H1 (cell line): ENCODE measurements around the gene CDKL5. TPM values are rescaled to one million over a fixed set of nuclear protein-coding genes. Genes with fewer than 3 reads are reported as not detected.

Experiments
- CTCF ChIA-PET: fragments of 300-600 bp; sonication (Branson Sonifier 250); formaldehyde crosslinking; loops from one replicate; lab custom pipeline; 2021; ENCODE audit not compliant: partially characterized antibody; lab: Charles Lee
- POLR2A ChIA-PET: fragments of 300-600 bp; sonication (Branson Sonifier 250); formaldehyde crosslinking; loops from one replicate; lab custom pipeline; 2021; ENCODE audit warnings: inconsistent platforms; ENCODE audit not compliant: partially characterized antibody; lab: Charles Lee
- DNase-seq, 2 experiments: peaks; one replicate each; pipeline versions ENCODE4 v3.0.0 to v3.0.0-alpha.2; 2010 to 2022; ENCODE audit warnings: low spot score in 2 of 2, low read depth in 1 of 2, mixed read lengths in 1 of 2
- FAIRE-seq: peaks from 2 replicates; lab custom pipeline; 2011; peaks lifted over from hg19 to GRCh38; lab: Jason Lieb, UNC
- H2AFZ ChIP-seq: 2 replicates; pipeline ENCODE4 v1.8.1; 2012; ENCODE audit warnings: low read length, inconsistent platforms
- H2AK5ac ChIP-seq: 2 replicates; pipeline ENCODE4 v1.6.1; 2013; ENCODE audit warnings: low read depth, low read length
- H2BK120ac ChIP-seq: replicated peaks from 2 replicates; pipeline ENCODE3; 2013; ENCODE audit warnings: low read depth, low read length, inconsistent platforms
- H2BK12ac ChIP-seq: 2 replicates; pipeline ENCODE4 v1.6.1; 2013; ENCODE audit warnings: low read depth, low read length
- H2BK15ac ChIP-seq: 2 replicates; pipeline ENCODE4 v1.6.1; 2013; ENCODE audit warnings: low read length
- H2BK20ac ChIP-seq: 2 replicates; pipeline ENCODE4 v1.6.1; 2013; ENCODE audit warnings: low read length
- H2BK5ac ChIP-seq: 2 replicates; pipeline ENCODE4 v1.6.1; 2013; ENCODE audit warnings: low read depth, low read length
- H3K14ac ChIP-seq: 2 replicates; pipeline ENCODE4 v1.6.1; 2013; ENCODE audit warnings: inconsistent platforms; ENCODE audit not compliant: insufficient read length
- H3K18ac ChIP-seq: 2 replicates; pipeline ENCODE4 v1.6.1; 2013; ENCODE audit warnings: low read length; ENCODE audit errors: extremely low read depth
- H3K23ac ChIP-seq: 2 replicates; pipeline ENCODE4 v1.6.1; 2013; ENCODE audit warnings: inconsistent platforms; ENCODE audit not compliant: insufficient read length
- H3K23me2 ChIP-seq: 2 replicates; pipeline ENCODE4 v1.6.1; 2013; ENCODE audit warnings: low read depth, low read length
- H3K27ac ChIP-seq: 2 replicates; pipeline ENCODE4 v1.6.1; 2011; ENCODE audit warnings: low read depth, low read length, inconsistent platforms
- H3K27me3 ChIP-seq, 4 experiments: replicated peaks in 1 of 4; 1 replicate in 1 of 4; 2 replicates in 3 of 4; pipeline versions ENCODE4 v1.6.1 to v1.8.1; 2011 to 2013; ENCODE audit warnings: low read length in 3 of 4, mild to moderate bottlenecking in 3 of 4, inconsistent platforms in 2 of 4, mixed read lengths in 2 of 4, moderate library complexity in 1 of 4; ENCODE audit not compliant: control insufficient read depth in 3 of 4, insufficient read depth in 3 of 4; ENCODE audit errors: extremely low read depth in 1 of 4
- H3K36me3 ChIP-seq, 4 experiments: 2 replicates each; pipeline versions ENCODE4 v1.6.1 to v1.8.1; 2011 to 2013; ENCODE audit warnings: mild to moderate bottlenecking in 4 of 4, low read length in 3 of 4, moderate library complexity in 2 of 4, control low read depth in 1 of 4, inconsistent platforms in 1 of 4; ENCODE audit not compliant: insufficient read depth in 4 of 4, control insufficient read depth in 2 of 4
- H3K4ac ChIP-seq: replicated peaks from 2 replicates; pipeline ENCODE3; 2013; ENCODE audit warnings: low read length, low read depth, mixed read lengths, inconsistent platforms; ENCODE audit not compliant: insufficient read length
- H3K4me1 ChIP-seq, 4 experiments: replicated peaks in 1 of 4; 1 replicate in 1 of 4; 2 replicates in 3 of 4; pipeline versions ENCODE4 v1.6.1 to v1.8.1; 2011 to 2013; ENCODE audit warnings: low read length in 3 of 4, inconsistent platforms in 2 of 4, mixed read lengths in 1 of 4; ENCODE audit not compliant: insufficient read depth in 4 of 4, control insufficient read depth in 3 of 4
- H3K4me2 ChIP-seq, 2 experiments: 2 replicates each; pipeline versions ENCODE4 v1.6.1 to v1.8.1; 2011 to 2013; ENCODE audit warnings: low read depth in 2 of 2, low read length in 2 of 2, control low read depth in 1 of 2, inconsistent platforms in 1 of 2, mild to moderate bottlenecking in 1 of 2; ENCODE audit not compliant: insufficient read depth in 1 of 2
- H3K4me3 ChIP-seq, 4 experiments: fragments of 200-600, 300-600 bp in 1 of 4; sonication (generic), shearing (Covaris generic), sonication (Bioruptor Twin) in 1 of 4; 2 replicates each; pipeline versions ENCODE4 v1.5.1 to v1.8.1; 2011 to 2016; ENCODE audit warnings: low read length in 4 of 4, low read depth in 3 of 4, control low read depth in 2 of 4, inconsistent platforms in 2 of 4, mild to moderate bottlenecking in 2 of 4, mixed read lengths in 1 of 4, moderate library complexity in 1 of 4; ENCODE audit not compliant: insufficient read depth in 2 of 4; ENCODE audit errors: extremely low read depth in 1 of 4
- H3K56ac ChIP-seq: replicated peaks from 2 replicates; pipeline ENCODE3; 2013; ENCODE audit warnings: low read depth, mild to moderate bottlenecking, mixed read lengths, low read length, inconsistent platforms; ENCODE audit not compliant: insufficient read length
- H3K79me1 ChIP-seq: 2 replicates; pipeline ENCODE4 v1.6.1; 2013; ENCODE audit warnings: low read depth, low read length, control low read depth
- H3K79me2 ChIP-seq, 2 experiments: 2 replicates each; pipeline versions ENCODE4 v1.6.1 to v1.8.1; 2012 to 2013; ENCODE audit warnings: low read length in 2 of 2, mild to moderate bottlenecking in 2 of 2, inconsistent platforms in 1 of 2; ENCODE audit not compliant: insufficient read depth in 2 of 2, control insufficient read depth in 1 of 2
- H3K9ac ChIP-seq, 4 experiments: replicated peaks in 1 of 4; 1 replicate in 1 of 4; 2 replicates in 3 of 4; pipeline versions ENCODE4 v1.6.1 to v1.8.1; 2011 to 2013; ENCODE audit warnings: low read depth in 3 of 4, low read length in 3 of 4, control low read depth in 2 of 4, mild to moderate bottlenecking in 2 of 4, moderate library complexity in 2 of 4, inconsistent platforms in 1 of 4; ENCODE audit errors: extremely low read depth in 1 of 4
- H3K9me3 ChIP-seq, 2 experiments: 2 replicates each; pipeline versions ENCODE4 v1.6.1 to v1.8.1; 2012 to 2013; ENCODE audit warnings: mild to moderate bottlenecking in 2 of 2, moderate library complexity in 2 of 2, control low read depth in 1 of 2, inconsistent platforms in 1 of 2, low read depth in 1 of 2, low read length in 1 of 2, mixed read lengths in 1 of 2; ENCODE audit not compliant: insufficient read depth in 2 of 2
- H4K20me1 ChIP-seq, 2 experiments: replicated peaks in 1 of 2; 2 replicates each; pipeline versions ENCODE3 to v1.8.1; 2011 to 2013; ENCODE audit warnings: inconsistent platforms in 2 of 2, low read length in 2 of 2, mild to moderate bottlenecking in 1 of 2; ENCODE audit not compliant: insufficient read depth in 2 of 2, control insufficient read depth in 1 of 2
- H4K5ac ChIP-seq: 2 replicates; pipeline ENCODE4 v1.6.1; 2013; ENCODE audit warnings: low read length, low read depth, mixed read lengths, inconsistent platforms; ENCODE audit not compliant: insufficient read length
- H4K8ac ChIP-seq: 2 replicates; pipeline ENCODE4 v1.8.0; 2013; ENCODE audit warnings: mild to moderate bottlenecking, moderate library complexity, low read length, inconsistent platforms; ENCODE audit not compliant: insufficient read depth; ENCODE audit errors: extremely low read depth
- H4K91ac ChIP-seq: replicated peaks from 2 replicates; pipeline ENCODE3; 2013; ENCODE audit warnings: low read length, mixed read lengths, inconsistent platforms; ENCODE audit not compliant: insufficient read length
- ATF3 ChIP-seq: IDR thresholded peaks from 2 replicates; pipeline ENCODE4 v1.6.1; 2011; ENCODE audit warnings: low read depth, mild to moderate bottlenecking, low read length; ENCODE audit not compliant: insufficient read depth
- BCL11A ChIP-seq, 2 experiments: IDR thresholded peaks; one replicate each; pipeline ENCODE4 v1.6.1; 2011; ENCODE audit warnings: low read depth in 2 of 2, low read length in 2 of 2, mild to moderate bottlenecking in 2 of 2
- BRCA1 ChIP-seq: IDR thresholded peaks from 2 replicates; pipeline ENCODE4 v1.6.1; 2012; ENCODE audit warnings: low read depth, low read length, improper control_type of control experiment
- CTBP2 ChIP-seq: IDR thresholded peaks from 2 replicates; pipeline ENCODE4 v1.7.0; 2011; ENCODE audit warnings: borderline replicate concordance, mild to moderate bottlenecking, moderate library complexity, mixed read lengths, low read length; ENCODE audit not compliant: insufficient read depth, insufficient read length
- FOSL1 ChIP-seq: IDR thresholded peaks from 2 replicates; pipeline ENCODE4 v1.6.1; 2011; ENCODE audit warnings: mild to moderate bottlenecking, low read depth, low read length, moderate library complexity; ENCODE audit not compliant: insufficient read depth
- RAD21 ChIP-seq, 2 experiments: IDR thresholded peaks in 1 of 2; conservative IDR thresholded peaks in 1 of 2; 2 replicates each; pipeline ENCODE4 v1.6.1; 2011; ENCODE audit warnings: low read depth in 2 of 2, low read length in 2 of 2, improper control_type of control experiment in 1 of 2, inconsistent platforms in 1 of 2, mild to moderate bottlenecking in 1 of 2, moderate library complexity in 1 of 2
- RNF2 ChIP-seq: fragments of 200-900, 300-1000 bp; sonication (generic); IDR thresholded peaks from 2 replicates; pipeline ENCODE4 v1.7.1; 2016; ENCODE audit warnings: borderline replicate concordance, low read depth, mild to moderate bottlenecking, antibody characterized with exemption, low read length; ENCODE audit not compliant: poor library complexity, severe bottlenecking; ENCODE audit errors: missing control alignments
- WGBS, 2 experiments: shearing (Covaris generic) in 1 of 2; methylation state at CpG; one replicate each; pipeline versions ENCODE4 v1.1.6 to v1.1.7; 2013 to 2015; ENCODE audit warnings: low lambda C conversion rate in 2 of 2, mixed read lengths in 2 of 2, inconsistent platforms in 1 of 2, low coverage in 1 of 2, missing lambda C conversion rate in 1 of 2; ENCODE audit not compliant: insufficient replicate concordance in 2 of 2, insufficient coverage in 1 of 2, insufficient read length in 1 of 2; ENCODE audit errors: extremely low coverage in 1 of 2, missing lambda C conversion rate in 1 of 2; 5-methylcytosine and 5-hydroxymethylcytosine counted together
- polyA plus RNA-seq, 7 experiments: library from polyadenylated mRNA; depleted of rRNA in 3 of 7; stranded (reverse) in 5 of 7; unstranded in 2 of 7; fragments of >200 nt in 5 of 7; fragments of 200-250 nt in 2 of 7; gene quantifications; 1 replicate in 5 of 7; 2 replicates in 1 of 7; 4 replicates in 1 of 7; pipeline versions ENCODE4 v1.2.1 to v1.2.3, GENCODE V29; 2011 to 2013; ENCODE audit warnings: missing spikeins in 2 of 7, mixed read lengths in 2 of 7
- total RNA-seq: library from RNA; stranded (reverse); fragmentation: NEBNext Ultra II Directional; extraction: Animal tissue kit (Norgen Biotek cat#: 25700); gene quantifications from 2 replicates; pipeline ENCODE4 v1.2.1, GENCODE V29; 2021
- TF ChIP-seq, protein P1 (sequence below): IDR thresholded peaks from 2 replicates; pipeline ENCODE4 v1.6.1; 2011; ENCODE audit warnings: low read length, improper control_type of control experiment

The CDKL5 gene
- total and polyA plus RNA-seq, 2 of the 8 experiments (the other 6 are each of a cell fraction or from before 2014, with no cell fraction given), result 5.5 to 15.6 TPM

DNA sequence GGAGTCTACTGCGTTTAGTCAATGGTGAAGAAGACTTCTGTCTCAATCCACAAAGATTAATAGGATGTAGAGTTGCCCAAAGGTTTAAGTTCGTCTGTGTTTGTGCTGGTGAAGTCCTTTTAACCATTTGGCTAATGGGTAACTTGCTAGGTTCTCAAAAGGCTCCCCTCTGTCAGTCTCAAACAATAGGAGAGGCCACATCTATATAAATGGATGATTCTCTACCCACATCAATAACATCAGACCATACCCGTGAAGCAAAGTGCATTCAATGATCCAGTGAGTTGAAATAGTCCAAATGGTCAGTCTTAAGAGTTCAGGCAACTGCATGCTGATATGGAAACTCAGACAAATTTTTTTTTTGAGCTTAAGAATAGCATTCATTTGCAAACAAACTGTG, 218.4 kb downstream of the CDKL5 start:
- Histone ChIP-seq H3K18ac (no peak overlapping the region), H3K9ac (no peak overlapping the region), H2BK20ac (no peak overlapping the region), H3K23ac (no peak overlapping the region), H4K91ac (no peak overlapping the region), H3K27ac (no peak overlapping the region), H3K79me2 (no peaks in the 10 kb centered on the region), H3K79me1 (no peaks in the 10 kb centered on the region), H3K36me3 (no peaks in the 10 kb centered on the region), H2AK5ac (no peak overlapping the region), H3K4me3 (no peak overlapping the region), H3K4me2 (no peak overlapping the region), H3K14ac (no peak overlapping the region), H4K8ac (no peak overlapping the region), H2BK12ac (no peak overlapping the region), H3K27me3 (no peaks in the 10 kb centered on the region), H2BK5ac (no peak overlapping the region), H3K9me3 (no peaks in the 10 kb centered on the region), H3K4me1 (peaks cover 0 to 5% (median 0%) of the 10 kb centered on the region in 4 experiments; a peak in 2 of 7 replicates), H2AFZ (no peak overlapping the region), H4K20me1 (no peaks in the 10 kb centered on the region), H3K23me2 (no peaks in the 10 kb centered on the region), H4K5ac (no peak overlapping the region), H3K4ac (no peak overlapping the region), H2BK15ac (no peak overlapping the region), H2BK120ac (no peak overlapping the region), H3K56ac (no peak overlapping the region)
- FAIRE-seq (no peak), DNase-seq (no peak)
- ChIA-PET POLR2A (interaction anchor here (0.8 kb wide), 1 partner anchor 180 kb away, joined by 3 read pairs; no protein-coding TSS in a partner anchor), CTCF (no interaction called here)
- TF ChIP-seq ATF3, result no peak
- TF ChIP-seq BCL11A (IDR thresholded peaks at IDR 0.05; ENCODE audit: low read depth in 2 of 2, low read length in 2 of 2), result no peak
- TF ChIP-seq CTBP2, result no peak
- TF ChIP-seq, protein P1, sequence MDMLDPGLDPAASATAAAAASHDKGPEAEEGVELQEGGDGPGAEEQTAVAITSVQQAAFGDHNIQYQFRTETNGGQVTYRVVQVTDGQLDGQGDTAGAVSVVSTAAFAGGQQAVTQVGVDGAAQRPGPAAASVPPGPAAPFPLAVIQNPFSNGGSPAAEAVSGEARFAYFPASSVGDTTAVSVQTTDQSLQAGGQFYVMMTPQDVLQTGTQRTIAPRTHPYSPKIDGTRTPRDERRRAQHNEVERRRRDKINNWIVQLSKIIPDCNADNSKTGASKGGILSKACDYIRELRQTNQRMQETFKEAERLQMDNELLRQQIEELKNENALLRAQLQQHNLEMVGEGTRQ, result no peak
- TF ChIP-seq BRCA1, result no peak
- no peak for TF ChIP-seq RNF2
- TF ChIP-seq FOSL1, result no peak
- TF ChIP-seq RAD21 (IDR thresholded peaks at IDR 0.05 in 1 of 2, conservative IDR thresholded peaks at IDR 0.05 in 1 of 2; ENCODE audit: low read depth in 2 of 2, low read length in 2 of 2), result no peak
- 84% methylated on average over 3 of the region's 3 CpGs; no CpG with 5 or more reads in 1 of the 2 experiments for WGBS, 2 experiments
